PC-9 (cell line): ENCODE measurements around the gene ZNF597.

ENCODE experiments used
- EZH2 ChIP-seq: fragments of 200-600 bp; sonication (generic); IDR thresholded peaks from 2 replicates; pipeline ENCODE4 v1.8.0; 2017; ENCODE audit warnings: antibody characterized with exemption, low read depth
- TF ChIP-seq, protein P1 (sequence below): fragments of 200-600 bp; sonication (generic); conservative IDR thresholded peaks from 2 replicates; pipeline ENCODE4 v1.6.1; 2017; ENCODE audit warnings: mixed run types, antibody characterized with exemption, mild to moderate bottlenecking, moderate library complexity

DNA sequence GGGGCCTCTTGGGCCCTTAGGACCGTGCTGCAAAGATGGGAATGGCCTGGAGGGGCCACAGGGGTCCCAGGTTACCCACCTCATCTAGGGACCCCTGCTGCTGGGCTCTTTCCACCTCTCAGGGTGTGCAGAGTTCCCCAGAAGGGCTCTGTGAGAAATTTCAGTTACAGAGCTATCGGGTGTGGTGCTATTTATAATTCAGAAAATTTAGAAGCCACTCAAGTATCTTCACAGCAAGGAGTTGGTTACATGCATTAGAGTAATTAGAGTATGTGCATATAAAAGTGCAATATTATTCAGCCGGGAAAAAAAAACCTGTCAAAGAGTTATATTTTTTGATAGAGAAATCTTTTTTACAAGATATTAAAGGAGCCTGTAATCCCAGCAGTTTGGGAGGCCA lies 33.1 kb upstream of the ZNF597 start:
- TF ChIP-seq, protein P1, sequence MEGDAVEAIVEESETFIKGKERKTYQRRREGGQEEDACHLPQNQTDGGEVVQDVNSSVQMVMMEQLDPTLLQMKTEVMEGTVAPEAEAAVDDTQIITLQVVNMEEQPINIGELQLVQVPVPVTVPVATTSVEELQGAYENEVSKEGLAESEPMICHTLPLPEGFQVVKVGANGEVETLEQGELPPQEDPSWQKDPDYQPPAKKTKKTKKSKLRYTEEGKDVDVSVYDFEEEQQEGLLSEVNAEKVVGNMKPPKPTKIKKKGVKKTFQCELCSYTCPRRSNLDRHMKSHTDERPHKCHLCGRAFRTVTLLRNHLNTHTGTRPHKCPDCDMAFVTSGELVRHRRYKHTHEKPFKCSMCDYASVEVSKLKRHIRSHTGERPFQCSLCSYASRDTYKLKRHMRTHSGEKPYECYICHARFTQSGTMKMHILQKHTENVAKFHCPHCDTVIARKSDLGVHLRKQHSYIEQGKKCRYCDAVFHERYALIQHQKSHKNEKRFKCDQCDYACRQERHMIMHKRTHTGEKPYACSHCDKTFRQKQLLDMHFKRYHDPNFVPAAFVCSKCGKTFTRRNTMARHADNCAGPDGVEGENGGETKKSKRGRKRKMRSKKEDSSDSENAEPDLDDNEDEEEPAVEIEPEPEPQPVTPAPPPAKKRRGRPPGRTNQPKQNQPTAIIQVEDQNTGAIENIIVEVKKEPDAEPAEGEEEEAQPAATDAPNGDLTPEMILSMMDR, result no peak
- TF ChIP-seq EZH2, result no peak
